Activated B cell treated with CpG ODN at 0.5 μM for 24 hours (primary cell): ENCODE measurements around the gene GPRC5C. TPM values are rescaled to one million over a fixed set of nuclear protein-coding genes. Genes with fewer than 3 reads are reported as not detected.

Source experiments
- ATAC-seq: fragments of 200-7000 bp; cut with Tn5 transposase; one replicate; pipeline ENCODE4 v1.10.0; 2021; ENCODE audit warnings: low read depth, mild to moderate bottlenecking, moderate library complexity
- CTCF ChIA-PET: fragments of 350-600 bp; sonication (Branson Sonifier 250); formaldehyde crosslinking; loops from one replicate; lab custom pipeline; 2021; ENCODE audit warnings: antibody characterized with exemption; lab: Charles Lee
- POLR2A ChIA-PET: fragments of 350-600 bp; sonication (Branson Sonifier 250); formaldehyde crosslinking; loops from one replicate; lab custom pipeline; 2021; ENCODE audit warnings: antibody characterized with exemption; lab: Charles Lee
- DNase-seq: peaks from one replicate; pipeline ENCODE4 v3.0.0; 2022
- H3K27ac Mint-ChIP-seq: one replicate; pipeline ENCODE4 v1.8.0; 2020; ENCODE audit warnings: mixed read lengths
- H3K27me3 Mint-ChIP-seq: one replicate; pipeline ENCODE4 v1.8.0; 2021; ENCODE audit warnings: mixed read lengths
- H3K36me3 Mint-ChIP-seq: one replicate; pipeline ENCODE4 v1.8.0; 2021; ENCODE audit warnings: low read depth, mixed read lengths
- H3K4me1 Mint-ChIP-seq: one replicate; pipeline ENCODE4 v1.8.0; 2021; ENCODE audit warnings: mixed read lengths
- H3K4me3 Mint-ChIP-seq: one replicate; pipeline ENCODE4 v1.8.0; 2020; ENCODE audit warnings: mild to moderate bottlenecking, mixed read lengths
- H3K9me3 Mint-ChIP-seq: one replicate; pipeline ENCODE4 v1.8.0; 2020; ENCODE audit warnings: mixed read lengths
- CTCF ChIP-seq: fragments of 200-600 bp; IDR thresholded peaks from one replicate; pipeline ENCODE4 v1.8.0; 2022; ENCODE audit warnings: antibody characterized with exemption, mild to moderate bottlenecking
- intact Hi-C: fragments of 100-400 bp; cut with micrococcal nuclease; formaldehyde crosslinking; loops from one replicate; pipeline ENCODE4 v1.15.1; 2024
- total RNA-seq: library from RNA; stranded (reverse); gene quantifications from 2 replicates; pipeline ENCODE4 v1.2.3, GENCODE V29; 2022

The GPRC5C gene
- total RNA-seq, 1 donor from 2014 or later: 17.0 TPM

- intact Hi-C loops: no loop called here
Measured at GRCh38 chr17:74387365-74388218, 44.3 kb upstream of the GPRC5C start.

DNA sequence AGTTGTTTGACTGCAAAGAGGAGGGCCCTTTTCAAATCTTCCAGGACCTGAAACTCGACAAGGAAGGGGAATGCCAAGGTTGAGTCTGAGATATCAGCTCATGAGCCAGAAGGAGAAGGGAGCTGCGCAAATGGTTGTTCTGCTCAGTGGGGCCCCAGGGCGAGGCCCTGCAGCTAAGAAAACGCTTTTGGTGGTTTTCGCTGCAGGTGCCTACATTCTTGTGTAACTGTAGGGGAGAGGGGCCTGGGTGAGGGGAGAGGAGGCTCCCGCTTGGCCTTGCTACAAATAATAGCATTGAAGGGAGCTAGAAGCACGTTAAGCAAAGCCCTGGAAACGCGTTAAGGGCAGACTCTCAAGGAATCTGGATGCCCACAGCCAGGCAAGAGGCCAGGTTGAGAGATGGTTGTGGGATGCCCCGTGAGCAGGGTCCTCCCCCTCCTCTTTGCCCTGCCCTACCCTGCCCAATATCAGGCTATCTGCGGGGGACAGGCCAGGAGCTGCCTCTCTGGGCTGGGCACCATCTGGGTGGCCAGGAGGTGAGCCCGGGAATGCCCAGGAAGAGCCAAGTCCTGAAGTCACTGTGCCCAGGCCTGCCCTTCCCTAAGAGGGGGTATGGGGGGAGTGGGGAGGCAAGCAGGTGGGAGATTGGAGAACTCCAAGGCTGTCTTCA is 42.7 kb upstream of the GPRC5C start:
- ATAC-seq (no peak), DNase-seq (no peak)
- Mint-ChIP-seq H3K27me3 (peaks cover 12% of the 10 kb centered on the region), H3K4me1 (no peaks in the 10 kb centered on the region), H3K4me3 (no peak overlapping the region), H3K27ac (no peak overlapping the region), H3K36me3 (no peaks in the 10 kb centered on the region), H3K9me3 (no peaks in the 10 kb centered on the region)
- POLR2A ChIA-PET: no interaction called here
- TF ChIP-seq CTCF: no peak
- intact Hi-C loops: no loop called here
- CTCF ChIA-PET: no interaction called here

More at GRCh38 chr17:74387365-74388218, 44.3 kb upstream of the GPRC5C start:
- H3K36me3 Mint-ChIP-seq: no peaks in the 10 kb centered on the region
- H3K4me3 Mint-ChIP-seq: no peak overlapping the region
- H3K4me1 Mint-ChIP-seq: no peaks in the 10 kb centered on the region
- no peaks in the 10 kb centered on the region for H3K9me3 Mint-ChIP-seq
- no peak overlapping the region for H3K27ac Mint-ChIP-seq
- DNase-seq: no peak
- ATAC-seq: no peak
- CTCF ChIA-PET: no interaction called here
- POLR2A ChIA-PET: no interaction called here
- no peak for TF ChIP-seq CTCF
- peaks cover 10% of the 10 kb centered on the region for H3K27me3 Mint-ChIP-seq

GRCh38 chr17:74389937-74390679 is 41.8 kb upstream of the GPRC5C start:
- DNase-seq (no peak), ATAC-seq (no peak)
- ChIA-PET POLR2A (no interaction called here), CTCF (no interaction called here)
- Mint-ChIP-seq H3K27ac (no peak overlapping the region), H3K36me3 (no peaks in the 10 kb centered on the region), H3K4me1 (no peaks in the 10 kb centered on the region), H3K27me3 (peaks cover 11% of the 10 kb centered on the region), H3K9me3 (no peaks in the 10 kb centered on the region), H3K4me3 (no peak overlapping the region)
- TF ChIP-seq CTCF: no peak
- intact Hi-C loops: no loop called here

DNA sequence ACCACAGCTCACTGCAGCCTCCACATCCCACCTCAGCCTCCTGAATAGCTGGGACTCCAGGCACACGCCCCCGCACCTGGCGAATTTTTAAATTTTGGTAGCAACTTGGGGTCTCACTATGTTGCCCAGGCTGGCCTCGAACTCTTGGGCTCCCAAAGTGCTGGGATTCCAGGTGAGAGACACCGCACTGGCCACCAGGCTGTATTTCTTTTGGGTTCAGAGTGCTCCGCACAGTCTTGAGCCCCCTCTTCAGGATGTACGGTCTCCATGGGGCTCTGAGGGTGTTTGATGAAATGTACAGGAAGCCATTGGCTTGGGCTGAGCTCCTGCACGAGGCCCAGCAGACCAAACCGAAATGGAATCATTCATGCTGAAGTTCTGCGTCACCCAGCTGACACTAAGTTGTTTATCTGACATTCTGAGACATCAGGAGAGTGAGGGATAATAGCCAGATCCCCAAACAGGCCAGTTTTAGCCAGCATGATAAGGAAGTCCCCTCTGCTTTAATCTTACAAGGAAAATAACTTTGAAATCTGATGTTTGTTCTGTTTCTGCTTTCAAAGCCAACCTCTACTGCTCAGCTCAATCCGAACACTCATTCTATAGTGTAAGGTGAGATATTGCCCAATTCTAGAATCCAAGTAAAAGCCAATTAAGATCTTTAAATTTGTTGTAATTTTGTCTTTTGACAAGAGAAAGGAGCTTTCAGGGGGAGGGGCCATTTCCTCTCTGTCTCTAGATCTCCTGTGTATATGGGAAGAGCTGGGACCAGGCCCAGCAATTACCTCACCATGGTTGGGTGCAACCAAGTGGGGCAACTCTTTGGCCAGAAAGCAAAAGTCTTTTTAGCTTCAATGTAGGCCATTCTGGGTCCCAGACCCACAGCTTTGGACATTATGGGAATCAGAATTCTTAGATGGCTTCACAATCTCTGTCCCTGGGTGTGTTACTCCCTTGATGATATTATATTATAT is 40.9 kb upstream of the GPRC5C start:
- no peak for TF ChIP-seq CTCF
- Mint-ChIP-seq H3K4me1 (no peaks in the 10 kb centered on the region), H3K27ac (no peak overlapping the region), H3K36me3 (no peaks in the 10 kb centered on the region), H3K4me3 (no peak overlapping the region), H3K27me3 (peaks cover 11% of the 10 kb centered on the region), H3K9me3 (no peaks in the 10 kb centered on the region)
- ATAC-seq (no peak), DNase-seq (no peak)
- ChIA-PET POLR2A (no interaction called here), CTCF (interaction anchor here (0.9 to 1.2 kb wide), 2 partner anchors 12 to 23 kb away, joined by 3 to 4 read pairs; no protein-coding TSS in a partner anchor)
- intact Hi-C loops: no loop called here
